GM08714 (cell line): ENCODE data around the gene DPP10.
"Not testable (repeated sequence)": the region's sequence is repeated elsewhere in the genome, so short reads cannot be mapped to it uniquely, and the experiment has no call there.

Experiments
- H3K4me3 ChIP-seq: fragments of 200-500 bp; sonication (Bioruptor generic); 2 replicates; pipeline ENCODE4 v1.5.1; 2014; ENCODE audit warnings: mild to moderate bottlenecking, low read length, inconsistent platforms
- ZNF274 ChIP-seq: IDR thresholded peaks from 2 replicates; pipeline ENCODE4 v1.6.1; 2012; ENCODE audit warnings: mild to moderate bottlenecking, low read depth, low read length

Gene DPP10

DNA sequence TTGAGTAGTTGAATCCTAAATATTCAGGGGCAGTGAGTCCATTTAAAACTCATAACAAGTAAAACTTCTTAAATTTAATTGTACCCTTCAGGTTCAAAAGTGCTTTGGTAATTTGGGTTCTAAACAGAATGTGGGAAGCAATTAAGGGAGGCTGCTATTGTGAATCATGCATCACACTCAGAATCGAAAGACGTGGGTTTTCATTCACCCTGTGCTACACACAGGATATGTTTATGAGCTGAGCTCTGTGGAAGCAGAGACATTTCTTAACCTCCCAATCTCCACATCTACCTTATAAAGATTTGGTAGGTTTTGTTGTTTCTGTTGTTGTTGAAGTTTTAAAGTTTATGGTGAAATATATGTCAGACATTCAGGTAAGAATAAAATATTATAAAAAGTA is 633.4 kb downstream of the DPP10 start:
- TF ChIP-seq ZNF274: no peak
- no peak overlapping the region for H3K4me3 ChIP-seq

DNA sequence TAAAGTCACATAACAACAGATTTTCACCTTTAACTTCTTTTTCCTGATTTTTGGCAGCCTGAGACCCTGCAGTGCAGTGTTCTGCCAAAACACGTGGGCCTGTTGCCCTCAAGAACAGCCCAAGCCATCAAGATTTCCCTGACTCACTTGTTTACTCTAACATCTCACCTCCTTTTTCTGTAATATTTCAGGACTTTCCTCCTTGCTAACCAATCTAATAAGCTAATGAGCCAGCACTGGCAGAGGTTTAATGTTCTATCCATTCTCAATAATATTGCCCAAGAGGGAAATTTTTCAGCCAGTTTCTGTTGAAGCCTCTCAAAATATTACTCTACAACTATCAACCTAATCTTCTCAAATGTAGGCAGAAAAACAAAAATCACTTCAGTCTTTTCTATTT is 635.2 kb downstream of the DPP10 start:
- H3K4me3 ChIP-seq: no peak overlapping the region
- no peak for TF ChIP-seq ZNF274

DNA sequence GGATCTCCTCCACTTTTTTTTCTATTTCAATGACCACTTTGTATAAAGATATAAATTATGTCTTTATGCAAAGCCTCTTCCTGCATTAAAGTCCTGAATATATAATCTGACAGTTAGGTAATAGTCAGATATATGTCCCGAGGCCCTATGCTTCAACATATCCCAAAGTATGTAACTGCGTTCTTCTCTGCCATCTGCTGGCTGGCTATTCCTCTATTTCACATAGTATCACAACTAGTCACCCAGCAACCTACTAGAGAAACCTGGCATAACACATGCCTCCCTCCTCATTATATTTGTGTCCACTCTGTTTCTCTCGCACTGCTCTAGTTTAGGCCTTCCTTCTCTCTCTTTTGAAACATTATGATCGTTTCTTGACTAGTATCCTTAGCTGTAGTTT is 640.8 kb downstream of the DPP10 start:
- no peak overlapping the region for H3K4me3 ChIP-seq
- no peak for TF ChIP-seq ZNF274

DNA sequence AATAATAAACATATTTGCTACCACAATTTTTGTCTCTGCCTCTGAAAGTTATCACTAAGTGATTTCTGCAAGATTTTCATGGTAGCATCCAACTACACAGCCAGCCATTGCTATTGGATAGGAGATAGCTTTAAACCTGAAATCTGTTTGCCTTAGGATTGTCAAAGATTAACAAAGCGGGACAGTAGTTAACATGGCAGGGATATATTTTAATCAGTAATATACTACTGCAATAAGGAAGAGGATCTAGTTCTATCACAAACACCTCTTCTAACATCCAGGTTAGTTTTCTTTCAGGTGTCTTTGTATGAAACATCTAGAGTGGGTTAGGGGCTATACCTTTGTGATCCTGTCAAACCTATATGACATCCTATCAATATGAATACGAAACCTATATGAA is 641.3 kb downstream of the DPP10 start:
- no peak for TF ChIP-seq ZNF274
- no peak overlapping the region for H3K4me3 ChIP-seq

DNA sequence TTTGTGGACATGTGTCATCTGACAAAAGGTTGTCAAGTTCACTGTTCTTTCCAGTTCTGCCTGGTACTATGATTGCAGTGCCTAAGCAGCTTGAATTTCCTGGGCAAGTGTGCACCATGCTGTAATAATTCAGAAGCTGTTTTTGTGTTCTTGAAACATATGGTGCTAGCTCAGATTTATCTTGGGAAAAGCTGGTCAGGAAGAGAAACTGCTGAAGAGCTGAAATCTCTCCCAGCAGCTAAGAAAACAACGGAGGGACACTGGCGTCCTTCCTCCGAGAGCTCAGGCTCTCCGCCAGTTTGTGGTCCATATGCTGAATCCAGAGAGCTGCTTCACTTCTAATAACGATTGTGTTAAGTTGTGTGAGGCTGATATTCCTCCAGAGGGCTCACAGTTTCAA is 642.0 kb downstream of the DPP10 start:
- no peak overlapping the region for H3K4me3 ChIP-seq
- no peak for TF ChIP-seq ZNF274

DNA sequence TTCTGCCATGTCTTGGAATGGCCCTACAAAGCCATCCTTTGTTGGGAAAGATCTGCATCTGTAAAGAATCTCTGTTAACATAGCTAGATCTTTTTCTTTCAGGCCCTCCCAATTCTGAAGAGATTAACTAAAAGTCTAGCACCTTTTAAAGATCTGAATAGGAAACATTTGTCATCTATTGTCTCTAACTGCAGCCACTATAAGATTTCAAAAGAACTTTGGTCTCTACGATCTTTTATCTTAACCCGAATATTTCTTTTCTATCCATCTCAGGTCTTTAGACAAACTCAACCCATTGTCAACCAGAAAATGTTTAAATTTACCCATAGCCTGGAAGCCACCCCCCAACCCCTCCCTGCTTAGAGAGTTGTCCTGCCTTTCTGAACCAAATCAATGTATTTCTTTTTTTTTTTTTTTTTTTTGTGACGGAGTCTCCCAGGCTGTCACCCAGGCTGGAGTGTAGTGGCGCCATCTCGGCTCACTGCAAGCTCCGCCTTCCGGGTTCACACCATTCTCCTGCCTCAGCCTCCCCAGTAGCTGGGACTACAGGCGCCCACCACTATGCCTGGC is 643.7 kb downstream of the DPP10 start:
- not testable (repeated sequence) for H3K4me3 ChIP-seq

DNA sequence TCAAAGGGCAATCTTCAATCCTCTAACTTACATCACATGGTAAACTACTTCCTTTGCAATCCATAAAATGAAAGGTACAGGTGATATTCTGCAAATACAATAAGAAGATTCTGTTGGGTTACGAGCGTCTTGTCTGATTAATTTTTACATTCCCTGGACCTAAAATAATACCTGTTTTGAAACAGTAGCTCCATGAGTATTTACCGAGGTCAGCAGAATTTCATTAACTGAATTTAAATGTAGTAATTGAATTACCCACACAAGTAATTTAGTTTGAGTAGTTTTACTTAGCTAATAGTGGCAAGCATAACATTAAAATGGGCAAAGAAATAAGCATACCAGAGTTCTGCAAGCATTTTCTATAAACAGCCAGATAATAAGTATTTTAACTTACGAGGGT is 652.0 kb downstream of the DPP10 start:
- H3K4me3 ChIP-seq: no peak overlapping the region
- no peak for TF ChIP-seq ZNF274

DNA sequence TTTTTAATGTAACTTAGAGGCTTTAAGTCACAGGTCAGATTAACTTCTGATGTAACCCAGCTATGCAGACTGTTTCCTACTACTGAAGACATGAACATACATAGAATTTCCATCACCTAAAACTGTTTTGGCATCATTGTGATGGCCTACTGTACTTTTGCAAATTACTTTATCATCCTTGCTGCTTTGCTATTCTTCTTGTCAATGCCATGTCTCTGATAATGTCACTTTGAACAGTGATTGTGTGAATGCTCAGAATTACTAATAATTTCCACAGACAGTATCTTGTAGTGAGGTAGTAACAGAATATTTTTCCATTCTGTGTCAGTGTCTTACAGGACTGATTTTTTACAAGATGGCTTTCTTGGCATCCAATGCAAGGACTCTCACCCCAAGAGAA is 663.5 kb downstream of the DPP10 start:
- TF ChIP-seq ZNF274: no peak
- no peak overlapping the region for H3K4me3 ChIP-seq

DNA sequence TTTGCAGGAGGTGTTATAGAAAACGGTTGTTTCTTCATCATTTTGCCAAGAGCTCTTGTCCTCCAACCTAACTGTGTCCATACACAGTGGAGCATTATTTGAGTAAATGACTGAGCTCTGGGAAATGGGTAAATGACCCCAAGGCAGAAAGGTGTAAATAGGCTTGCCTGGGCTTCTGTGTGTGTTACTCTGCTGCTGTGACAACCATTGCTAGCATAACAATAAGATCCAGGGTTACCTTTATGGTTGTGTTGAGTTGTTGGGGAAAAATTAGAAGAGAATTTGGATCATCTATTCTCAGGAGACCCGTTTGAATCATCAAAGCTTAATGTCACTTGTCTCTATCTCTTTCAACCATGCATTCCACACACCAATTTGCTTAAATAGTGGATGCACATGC is 672.7 kb downstream of the DPP10 start:
- TF ChIP-seq ZNF274: no peak
- H3K4me3 ChIP-seq: no peak overlapping the region

DNA sequence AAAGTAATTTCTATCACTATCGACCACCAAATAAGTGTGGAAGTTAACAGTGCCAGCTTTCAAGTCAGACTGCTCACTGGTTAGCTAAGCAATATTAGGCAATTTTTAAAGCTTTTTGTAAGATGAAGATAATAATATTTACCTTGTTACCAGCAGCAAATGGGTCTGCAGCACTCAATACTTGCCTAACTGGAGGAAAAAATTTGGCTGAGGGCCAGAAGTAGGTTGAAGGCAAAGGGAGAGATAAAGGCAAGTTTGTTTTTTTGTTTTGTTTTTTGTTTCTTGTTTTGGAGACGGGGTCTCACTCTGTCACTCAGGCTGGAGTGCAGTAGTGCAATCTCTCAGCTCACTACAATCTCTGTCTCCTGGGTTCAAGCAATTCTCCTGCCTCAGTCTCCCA is 675.9 kb downstream of the DPP10 start:
- no peak for TF ChIP-seq ZNF274
- H3K4me3 ChIP-seq: no peak overlapping the region

DNA sequence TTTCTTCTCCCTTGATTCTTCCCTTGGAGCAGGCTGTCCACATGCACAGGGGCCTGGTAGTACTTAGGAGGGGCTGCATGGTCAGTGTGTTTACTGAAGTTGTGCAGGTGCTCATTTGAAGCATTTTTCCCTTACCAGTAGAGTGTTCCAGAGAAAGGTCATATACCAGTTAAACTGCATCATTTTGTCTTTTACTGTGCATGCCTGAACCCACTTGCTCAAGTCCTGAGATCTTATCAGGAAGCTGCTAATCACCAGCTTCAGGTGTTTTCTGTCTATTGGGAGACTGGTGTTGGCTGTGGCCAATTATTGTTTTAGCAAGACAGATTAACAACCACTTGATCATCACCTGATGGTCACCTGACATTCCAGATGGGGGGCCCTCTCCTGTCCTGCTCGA is 676.6 kb downstream of the DPP10 start:
- H3K4me3 ChIP-seq: no peak overlapping the region
- no peak for TF ChIP-seq ZNF274

DNA sequence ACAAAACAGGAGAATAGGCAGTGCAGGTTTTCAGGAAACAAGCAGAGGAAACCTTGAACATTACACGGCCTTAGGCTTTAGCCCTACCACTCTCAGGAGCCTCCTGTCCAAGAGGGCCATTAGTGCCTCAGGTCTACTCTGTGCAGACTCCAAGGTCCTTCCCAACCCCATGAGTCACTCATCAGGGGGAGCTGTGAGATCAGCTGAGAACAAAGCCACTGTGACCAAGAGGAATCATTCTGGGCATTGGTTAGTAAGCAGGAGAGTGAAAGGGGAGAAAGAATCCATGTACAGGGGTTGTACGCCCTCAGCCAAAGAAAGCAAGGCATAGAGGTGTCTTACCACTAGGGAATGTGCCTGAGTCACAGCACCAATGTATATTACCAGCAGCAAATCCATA is 680.3 kb downstream of the DPP10 start:
- no peak overlapping the region for H3K4me3 ChIP-seq
- no peak for TF ChIP-seq ZNF274

DNA sequence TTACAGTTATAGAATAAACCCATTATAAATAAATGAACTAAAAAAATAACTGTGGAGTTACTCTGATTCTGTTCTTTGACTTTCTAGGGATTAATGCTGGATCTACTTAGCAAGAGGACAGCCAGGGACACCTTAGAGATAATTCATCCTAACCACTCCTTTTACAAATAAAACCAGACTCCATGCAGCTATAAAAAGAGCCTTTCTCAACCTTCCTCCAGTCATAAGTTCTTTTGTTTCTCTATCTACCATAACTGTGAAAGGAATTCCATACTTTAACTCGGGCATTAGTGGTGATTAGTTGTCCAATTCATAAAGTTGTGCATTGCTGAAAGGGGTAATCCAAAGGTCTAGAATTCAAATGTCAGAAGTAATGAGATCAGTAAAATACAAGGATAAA is 682.4 kb downstream of the DPP10 start:
- TF ChIP-seq ZNF274: no peak
- no peak overlapping the region for H3K4me3 ChIP-seq

DNA sequence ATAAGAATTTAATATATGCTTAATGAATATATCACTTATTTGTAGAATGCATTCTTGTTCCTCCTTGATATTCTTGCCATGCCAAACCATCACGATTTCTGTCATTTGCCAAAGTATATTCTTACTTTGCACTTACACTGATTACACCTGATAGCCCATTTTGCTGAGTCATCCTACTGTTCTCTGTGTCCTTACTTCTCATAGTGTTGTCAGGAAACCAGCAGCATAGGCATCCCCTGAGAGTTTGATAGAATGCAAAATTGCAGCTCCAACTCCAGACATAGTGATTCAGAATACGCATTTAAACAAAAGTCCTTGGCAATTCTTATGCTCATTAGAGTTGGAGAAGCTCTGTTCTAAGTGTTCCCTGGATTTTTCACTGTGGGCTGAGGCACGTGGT is 687.1 kb downstream of the DPP10 start:
- no peak for TF ChIP-seq ZNF274
- H3K4me3 ChIP-seq: no peak overlapping the region

DNA sequence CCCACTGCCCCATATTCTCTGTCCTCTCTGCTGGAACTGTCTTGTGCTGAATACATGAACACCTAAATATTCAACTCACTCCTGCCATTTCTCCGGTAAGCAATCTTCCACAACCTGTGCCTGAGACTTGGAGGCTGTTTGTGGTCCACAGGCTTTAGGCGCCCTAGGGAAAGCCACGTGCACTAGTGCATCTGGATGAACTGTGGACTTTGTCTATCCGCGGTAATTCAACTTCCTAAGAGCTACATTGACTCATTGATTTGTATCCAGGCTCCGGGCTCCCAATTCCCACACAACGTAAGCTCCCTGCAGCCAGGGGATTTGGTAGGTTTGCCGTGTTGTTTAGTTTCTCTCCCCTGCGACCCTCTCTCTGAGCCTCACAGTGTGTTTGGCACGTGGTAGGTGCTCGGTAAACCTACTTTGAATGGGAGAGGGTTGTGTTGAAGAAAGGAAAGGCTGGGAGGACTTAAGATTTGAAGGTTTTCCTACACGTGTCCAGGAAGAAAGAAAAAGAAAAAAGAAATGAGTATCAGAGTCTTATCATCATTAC is 718.2 kb downstream of the DPP10 start:
- no peak for TF ChIP-seq ZNF274
- no peak overlapping the region for H3K4me3 ChIP-seq

DNA sequence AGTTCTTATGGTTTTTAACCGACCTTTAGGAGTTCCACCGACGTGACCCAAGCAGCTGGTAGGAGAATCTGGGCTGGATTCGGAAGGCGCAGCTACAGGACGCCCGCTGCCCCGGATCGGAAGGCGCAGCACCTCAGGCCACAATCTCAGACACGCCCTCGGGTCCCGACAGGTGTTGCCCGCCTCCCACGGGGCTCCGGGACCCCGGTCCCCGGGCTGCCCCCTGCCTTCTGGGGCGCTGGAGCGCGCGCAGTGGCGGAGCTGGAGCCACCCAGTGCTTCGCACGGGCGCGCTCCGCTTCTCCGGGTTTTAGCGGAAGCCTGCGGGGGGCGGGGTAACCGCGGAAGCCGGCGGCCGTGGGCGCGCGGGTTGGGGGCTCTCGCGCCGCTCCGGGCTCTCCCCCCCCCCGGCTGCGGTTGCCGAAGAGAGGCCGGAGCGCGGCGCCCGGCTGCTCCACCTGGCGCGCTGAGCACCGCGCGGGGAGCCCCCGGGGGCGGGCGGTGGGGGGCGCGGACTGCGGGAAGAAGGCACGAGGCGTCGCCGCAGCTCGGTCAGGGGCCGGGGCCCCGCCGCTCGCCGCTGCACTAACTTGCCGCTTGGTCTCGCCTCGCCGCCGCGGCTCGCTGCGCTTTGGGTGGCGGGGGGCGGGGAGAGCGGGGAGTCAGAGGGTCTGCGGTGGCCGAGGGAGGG is 718.8 kb downstream of the DPP10 start:
- H3K4me3 ChIP-seq: no peak overlapping the region
- TF ChIP-seq ZNF274: no peak
